ENCODE results near the gene DPF3. TPM values are rescaled to one million over a fixed set of nuclear protein-coding genes. Genes with fewer than 3 reads are reported as not detected.

DPF3 gene
- total RNA-seq, 6 experiments from 2014 or later: 1.2 to 5.7 (median 2.9) TPM

DNA sequence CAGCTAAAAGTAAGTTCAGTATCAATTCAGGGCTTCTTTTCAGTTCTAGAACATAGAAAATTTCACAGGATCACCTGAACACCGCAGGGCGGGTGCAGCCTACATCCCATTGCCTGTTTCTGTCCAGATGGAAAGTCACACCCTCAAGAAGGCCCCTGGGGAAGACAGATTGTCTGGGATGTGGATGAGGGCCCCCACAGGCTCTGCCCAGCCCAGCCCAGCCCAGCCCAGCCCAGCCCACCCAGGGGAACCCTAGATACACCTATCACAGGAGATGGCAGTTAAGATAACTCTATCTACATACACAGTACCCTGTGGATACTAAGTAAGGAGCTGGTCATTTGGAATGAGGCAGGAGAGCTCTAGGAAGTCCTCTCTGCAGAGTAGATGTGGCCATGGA lies 68.4 kb downstream of the DPF3 start:
- no peaks in the 10 kb centered on the region for H3K36me3 ChIP-seq
- no peak for TF ChIP-seq POLR2A (IDR thresholded peaks at IDR 0.05)
- TF ChIP-seq, protein P1, sequence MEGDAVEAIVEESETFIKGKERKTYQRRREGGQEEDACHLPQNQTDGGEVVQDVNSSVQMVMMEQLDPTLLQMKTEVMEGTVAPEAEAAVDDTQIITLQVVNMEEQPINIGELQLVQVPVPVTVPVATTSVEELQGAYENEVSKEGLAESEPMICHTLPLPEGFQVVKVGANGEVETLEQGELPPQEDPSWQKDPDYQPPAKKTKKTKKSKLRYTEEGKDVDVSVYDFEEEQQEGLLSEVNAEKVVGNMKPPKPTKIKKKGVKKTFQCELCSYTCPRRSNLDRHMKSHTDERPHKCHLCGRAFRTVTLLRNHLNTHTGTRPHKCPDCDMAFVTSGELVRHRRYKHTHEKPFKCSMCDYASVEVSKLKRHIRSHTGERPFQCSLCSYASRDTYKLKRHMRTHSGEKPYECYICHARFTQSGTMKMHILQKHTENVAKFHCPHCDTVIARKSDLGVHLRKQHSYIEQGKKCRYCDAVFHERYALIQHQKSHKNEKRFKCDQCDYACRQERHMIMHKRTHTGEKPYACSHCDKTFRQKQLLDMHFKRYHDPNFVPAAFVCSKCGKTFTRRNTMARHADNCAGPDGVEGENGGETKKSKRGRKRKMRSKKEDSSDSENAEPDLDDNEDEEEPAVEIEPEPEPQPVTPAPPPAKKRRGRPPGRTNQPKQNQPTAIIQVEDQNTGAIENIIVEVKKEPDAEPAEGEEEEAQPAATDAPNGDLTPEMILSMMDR (IDR thresholded peaks at IDR 0.05): no peak
- WGBS (ENCODE audit: insufficient coverage, low coverage, low lambda C conversion rate, missing lambda C conversion rate): 100% methylated on average over 1 of the region's 2 CpGs
- no peak overlapping the region for H3K27ac ChIP-seq
- no peak for DNase-seq
- intact Hi-C loops (cut with DNase I): no loop called here
- ATAC-seq: no peak
- no peaks in the 10 kb centered on the region for H3K9me3 ChIP-seq
- H3K4me1 ChIP-seq: peaks cover 0 to 12% (median 3%) of the 10 kb centered on the region in 4 donors
- no peaks in the 10 kb centered on the region for H3K27me3 ChIP-seq
- H3K4me3 ChIP-seq: no peak overlapping the region

DNA sequence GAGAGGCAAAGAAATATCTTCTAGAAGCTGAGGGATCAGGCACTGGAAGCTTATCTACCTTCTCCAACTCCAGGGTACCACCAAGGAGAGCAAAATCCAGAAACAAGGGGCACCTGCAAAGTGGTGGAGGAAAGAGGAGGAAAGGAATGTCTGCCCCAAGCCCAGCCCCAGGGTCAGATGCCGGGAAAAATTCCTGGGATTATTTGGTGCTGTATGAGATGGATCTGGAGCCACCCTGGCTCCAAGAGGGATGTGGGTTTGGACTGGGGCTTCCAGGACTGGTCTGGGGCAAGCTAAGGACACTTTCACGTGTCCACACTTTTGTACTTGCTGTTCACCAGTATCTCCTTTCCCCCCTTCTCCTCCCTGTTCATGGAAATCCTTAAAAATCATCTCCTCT lies 69.8 kb downstream of the DPF3 start:
- WGBS (ENCODE audit: insufficient coverage, low coverage, low lambda C conversion rate, missing lambda C conversion rate): 94% methylated on average over 2 of the region's 2 CpGs
- intact Hi-C loops (cut with DNase I): no loop called here

DNA sequence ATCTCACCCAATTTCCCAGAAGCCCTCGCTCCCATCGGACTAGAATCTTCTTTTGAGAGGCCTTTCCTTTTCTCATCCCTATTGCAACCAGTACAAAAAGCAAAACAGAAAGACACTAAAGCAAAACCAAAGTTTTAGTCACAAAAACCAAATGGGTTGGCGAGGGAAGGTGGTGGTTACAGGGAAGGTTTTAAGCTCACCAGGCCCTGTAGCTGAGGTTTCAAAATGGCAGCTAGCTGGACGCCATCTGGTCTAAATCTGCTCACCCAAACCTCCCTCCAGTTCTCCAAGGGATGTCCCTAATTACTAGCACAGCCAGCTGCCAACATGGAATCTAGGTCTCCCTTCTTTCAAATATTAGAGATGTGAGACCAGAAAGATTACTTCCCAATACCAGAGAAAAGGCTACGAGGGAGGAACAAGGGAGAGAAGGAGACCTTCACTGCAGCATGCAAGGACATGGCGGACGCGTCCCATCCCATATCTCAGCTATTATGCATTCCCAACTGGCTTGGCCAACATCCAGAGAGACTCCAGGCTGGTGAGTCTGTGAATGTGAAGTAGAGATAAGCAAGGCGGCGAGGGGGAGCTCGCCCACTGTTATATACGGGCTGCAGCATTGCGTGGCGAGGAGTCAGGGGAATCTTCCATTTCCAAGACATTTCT lies 70.8 kb downstream of the DPF3 start:
- H3K4me1 ChIP-seq: peaks cover 0 to 3% (median 0%) of the 10 kb centered on the region in 4 donors
- H3K27ac ChIP-seq: no peak overlapping the region
- intact Hi-C loops (cut with DNase I): no loop called here
- TF ChIP-seq POLR2A (IDR thresholded peaks at IDR 0.05): no peak
- TF ChIP-seq, protein P1 (IDR thresholded peaks at IDR 0.05): no peak
- no peaks in the 10 kb centered on the region for H3K36me3 ChIP-seq
- no peaks in the 10 kb centered on the region for H3K9me3 ChIP-seq
- H3K4me3 ChIP-seq: no peak overlapping the region
- WGBS (ENCODE audit: insufficient coverage, low coverage, low lambda C conversion rate, missing lambda C conversion rate): 91% methylated on average over 12 of the region's 14 CpGs
- no peaks in the 10 kb centered on the region for H3K27me3 ChIP-seq
- no peak for ATAC-seq
- no peak for DNase-seq

More for the DNA sequence above, 69.8 kb downstream of the DPF3 start:
- no peak overlapping the region for H3K27ac ChIP-seq
- no peak overlapping the region for H3K4me3 ChIP-seq
- no peaks in the 10 kb centered on the region for H3K36me3 ChIP-seq
- no peaks in the 10 kb centered on the region for H3K9me3 ChIP-seq
- TF ChIP-seq, protein P1 (IDR thresholded peaks at IDR 0.05): no peak
- TF ChIP-seq POLR2A (IDR thresholded peaks at IDR 0.05): no peak
- ATAC-seq (no peak), DNase-seq (no peak)
- H3K27me3 ChIP-seq: no peaks in the 10 kb centered on the region
- peaks cover 0 to 10% (median 2%) of the 10 kb centered on the region in 4 donors for H3K4me1 ChIP-seq

DNA sequence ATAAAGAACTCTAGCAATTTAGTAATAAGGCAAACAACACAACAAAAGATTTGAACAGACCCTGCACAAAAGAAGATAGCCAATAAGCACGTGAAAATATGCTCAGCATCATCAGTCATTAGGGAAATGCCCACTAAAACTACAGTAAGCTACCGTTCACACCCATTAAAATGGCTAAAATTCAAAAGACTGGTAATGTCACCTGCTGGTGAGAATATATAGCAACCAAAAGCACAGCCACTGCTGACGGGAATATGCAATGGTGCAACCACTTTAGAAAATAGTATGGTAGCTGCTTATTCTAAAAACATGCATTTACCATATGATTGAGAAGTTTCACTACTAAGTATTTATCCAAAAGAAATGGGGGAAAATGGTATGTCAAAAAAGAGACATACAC lies 74.9 kb downstream of the DPF3 start:
- no peak overlapping the region for H3K4me3 ChIP-seq
- DNase-seq (no peak), ATAC-seq (no peak)
- peaks cover 0 to 4% (median 0%) of the 10 kb centered on the region in 4 donors for H3K4me1 ChIP-seq
- no peak overlapping the region for H3K27ac ChIP-seq
- H3K27me3 ChIP-seq: no peaks in the 10 kb centered on the region
- H3K9me3 ChIP-seq: no peaks in the 10 kb centered on the region
- H3K36me3 ChIP-seq: no peaks in the 10 kb centered on the region
- TF ChIP-seq POLR2A (IDR thresholded peaks at IDR 0.05): no peak
- TF ChIP-seq, protein P1 (IDR thresholded peaks at IDR 0.05): no peak
- WGBS (ENCODE audit: insufficient coverage, low coverage, low lambda C conversion rate, missing lambda C conversion rate): 85% methylated on average over 3 of the region's 3 CpGs
- intact Hi-C loops (cut with DNase I): no loop called here

All from right lobe of liver (tissue), 6 donors.